Right renal cortex interstitium (tissue), 3 donors: ENCODE data around the gene KCNQ1. TPM values are rescaled to one million over a fixed set of nuclear protein-coding genes. Genes with fewer than 3 reads are reported as not detected.
A peak's percentile ranks its signal among the peaks of the same experiment; 100 is the strongest.

Source experiments
- DNase-seq, 3 donors: peaks; one replicate each; pipeline ENCODE4 v3.0.0-alpha.2; 2013; ENCODE audit warnings: low read depth in 3 of 3, low spot score in 2 of 3
- polyA plus RNA-seq, 3 donors: library from polyadenylated mRNA; unstranded; fragments of 120-200 nt; gene quantifications; one replicate each; pipeline ENCODE4 v1.2.1, GENCODE V29; 2013; ENCODE audit not compliant: insufficient read length in 3 of 3

Gene KCNQ1
- polyA plus RNA-seq, 3 donors: 8.4 to 11.8 (median 10.2) TPM

DNA sequence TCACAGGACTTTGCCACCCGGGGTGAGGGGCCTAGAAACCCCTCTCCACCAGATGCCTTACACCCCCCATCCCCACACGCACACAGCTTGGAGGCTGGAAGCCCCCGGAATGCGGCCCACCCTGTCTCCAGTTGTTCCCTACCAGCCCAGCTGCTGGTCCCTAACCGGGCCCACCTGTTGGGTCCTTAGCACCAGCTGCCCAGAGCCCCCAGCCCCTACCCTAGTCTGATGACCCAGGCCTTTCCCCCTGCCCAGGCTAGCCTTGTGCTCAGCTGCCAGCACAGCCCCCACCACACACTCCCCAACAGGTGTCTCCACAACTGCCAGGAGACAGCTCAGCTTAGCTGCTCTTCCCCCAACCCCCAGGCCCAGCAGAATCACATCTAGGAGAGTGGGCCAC is 373.7 kb downstream of the KCNQ1 start:
- no peak for DNase-seq

DNA sequence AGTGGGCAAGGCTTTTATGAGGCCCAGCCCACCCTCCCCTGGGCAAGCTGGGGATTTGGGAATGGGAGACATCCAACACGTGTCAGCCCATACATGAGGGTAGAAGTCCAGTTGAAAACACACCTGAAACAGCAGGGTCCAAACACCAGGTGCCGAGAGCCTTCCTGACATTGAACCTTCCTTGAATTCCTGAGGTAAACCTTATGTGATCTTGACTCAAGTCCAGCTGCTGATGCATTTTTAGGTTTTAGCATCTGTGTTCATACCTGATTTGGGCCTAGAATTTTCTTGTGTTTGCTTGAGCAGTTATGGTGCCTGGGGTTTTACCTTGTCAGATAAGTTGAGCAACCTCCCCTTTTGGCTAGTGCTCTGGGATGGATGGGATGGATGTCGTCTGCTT is 374.5 kb downstream of the KCNQ1 start:
- DNase-seq: no peak

DNA sequence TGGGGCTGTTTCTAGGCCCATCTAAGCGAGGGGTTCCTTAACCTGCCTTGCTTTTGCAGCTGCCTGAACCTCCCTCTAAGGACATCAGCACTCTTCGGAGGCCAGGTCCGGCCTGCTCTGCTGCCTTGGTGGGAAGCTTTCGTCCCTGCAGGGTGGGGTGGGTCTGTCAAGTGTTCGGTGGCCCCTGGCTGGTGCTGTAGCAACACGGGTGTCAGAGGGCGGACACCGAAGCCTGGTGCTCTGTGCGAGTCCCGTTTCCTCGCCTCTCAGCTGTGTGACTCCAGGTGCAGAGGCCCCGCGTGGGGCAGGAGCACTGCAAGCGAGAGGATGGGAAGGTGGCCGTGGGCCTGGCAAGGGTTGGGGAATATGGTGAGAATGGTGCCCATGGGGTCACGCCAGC is 376.2 kb downstream of the KCNQ1 start:
- no peak for DNase-seq

DNA sequence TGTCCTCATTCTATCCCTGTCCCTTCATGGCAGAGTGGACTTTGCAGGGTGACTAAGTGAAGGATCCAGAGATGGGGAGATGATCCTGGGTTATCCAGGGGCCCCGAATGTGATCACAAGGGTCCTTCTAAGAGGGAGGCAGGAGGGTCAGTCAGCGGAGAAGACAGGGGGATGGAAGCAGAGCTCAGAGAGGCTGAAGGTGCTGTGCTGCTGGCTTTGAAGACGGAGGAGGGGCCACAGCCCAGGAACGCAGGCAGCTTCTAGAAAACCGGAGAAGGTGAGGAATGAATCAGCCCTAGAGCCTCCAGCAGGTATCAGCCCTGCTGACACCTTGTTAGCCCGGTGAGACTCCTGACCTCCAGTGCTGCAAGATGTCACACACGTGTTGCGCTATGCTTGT is 377.1 kb downstream of the KCNQ1 start:
- no peak for DNase-seq

DNA sequence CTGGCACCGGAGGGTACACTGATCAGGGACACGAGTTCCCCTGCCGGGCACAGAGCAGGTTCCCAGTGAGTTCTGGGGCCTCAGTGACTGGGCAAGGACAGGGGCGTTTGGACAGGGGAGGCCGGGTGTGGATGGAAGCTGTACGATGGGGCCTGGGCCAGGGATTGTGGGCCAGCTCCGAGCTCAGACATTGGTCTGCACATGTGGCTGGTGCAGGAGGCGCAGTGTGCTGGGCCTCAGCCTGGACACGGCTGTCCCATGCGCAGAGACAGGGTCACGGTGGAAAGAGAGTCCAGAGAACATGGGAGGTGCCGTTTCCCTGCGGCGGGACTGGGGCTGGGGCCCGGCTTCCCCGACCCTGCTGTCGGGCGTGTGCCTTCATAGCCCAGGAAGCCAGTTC is 380.0 kb downstream of the KCNQ1 start:
- no peak for DNase-seq

DNA sequence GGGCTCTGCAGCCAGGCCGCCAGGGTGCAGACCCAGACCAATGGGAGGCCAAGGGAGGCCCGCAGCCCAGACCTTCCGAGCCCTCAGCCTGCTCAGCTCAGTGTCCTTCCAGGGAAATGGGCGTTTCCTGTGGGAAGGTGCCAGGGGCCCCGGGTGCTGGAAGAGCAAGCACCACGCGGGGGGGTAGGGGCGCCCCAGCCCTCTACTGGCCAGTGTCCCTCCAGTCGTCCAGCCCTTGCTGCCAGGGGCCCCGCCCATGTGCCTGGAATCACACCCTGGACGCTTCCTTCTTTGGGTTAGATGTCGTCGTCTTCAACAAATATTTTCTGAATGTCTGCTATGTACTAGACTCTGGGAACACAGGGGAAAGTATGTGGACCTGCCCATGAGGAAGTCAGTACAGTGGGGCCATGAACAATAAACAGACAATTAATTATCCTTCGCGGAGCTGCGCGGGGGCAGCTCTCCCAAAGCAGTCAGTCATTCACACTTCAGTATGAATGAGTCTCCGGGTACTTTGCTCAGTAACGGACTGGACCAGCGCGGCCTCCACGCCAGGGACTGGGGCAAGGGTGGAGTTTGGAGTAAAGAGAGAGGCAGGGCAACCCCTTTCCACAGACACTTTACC is 380.6 kb downstream of the KCNQ1 start:
- no peak for DNase-seq

DNA sequence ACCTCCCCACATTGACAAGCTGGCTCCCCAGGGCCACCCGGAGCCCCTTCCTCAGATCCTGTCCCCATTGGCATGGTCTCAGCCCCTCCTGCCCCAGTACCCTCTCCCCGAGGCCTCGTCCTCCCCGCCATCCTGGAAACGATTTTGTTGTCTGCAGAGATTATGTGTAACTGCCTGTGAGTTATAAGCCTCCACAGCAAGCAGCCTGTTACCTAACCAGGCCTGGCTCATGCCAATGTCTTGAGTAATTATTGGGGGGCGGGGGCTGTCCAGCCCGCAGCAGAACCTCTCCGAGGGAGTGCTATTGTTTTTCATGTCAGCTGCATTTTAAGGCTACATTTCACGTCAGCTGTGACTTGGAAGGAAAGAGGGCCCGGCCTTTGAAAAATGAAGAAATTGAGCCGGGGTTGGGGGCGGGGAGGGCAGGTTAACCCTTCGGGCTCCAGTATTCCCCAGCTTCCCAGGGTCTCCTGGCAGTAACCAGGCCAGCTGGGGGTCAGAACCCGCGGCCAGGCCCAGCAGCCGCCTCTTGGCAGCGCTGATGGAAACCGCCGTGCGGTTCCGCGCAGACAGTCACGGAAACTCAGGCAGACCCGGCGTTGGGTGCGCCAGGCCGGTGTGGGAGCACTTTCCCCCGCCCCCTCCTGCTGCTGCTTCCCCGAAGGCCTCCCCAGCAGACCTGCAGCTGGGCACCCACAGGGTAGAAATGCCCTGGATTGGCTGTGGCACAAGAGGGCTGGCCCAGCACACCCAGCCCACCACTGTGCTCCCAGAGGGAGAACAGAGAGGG is 381.3 kb downstream of the KCNQ1 start:
- peak in 1 of 3 donors; percentile 61 for DNase-seq

DNA sequence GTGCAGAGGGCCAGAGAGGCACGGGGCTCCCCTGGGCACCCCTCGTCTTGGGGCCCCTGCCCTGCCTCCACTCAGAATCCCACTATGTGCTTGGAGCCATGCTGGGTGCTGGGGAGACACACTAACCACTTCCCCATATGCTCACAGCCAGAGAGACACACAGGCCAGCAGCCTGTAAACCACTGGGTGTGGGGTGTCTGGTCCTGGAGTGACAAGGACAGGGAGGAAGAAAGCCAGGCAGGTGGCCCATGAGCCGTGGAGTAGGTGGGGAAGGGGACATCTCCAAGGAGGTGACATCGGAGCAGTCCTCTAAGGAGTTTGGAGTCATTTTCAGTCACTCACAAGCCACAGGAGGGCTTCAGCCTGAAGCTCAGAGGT is 381.9 kb downstream of the KCNQ1 start:
- DNase-seq: no peak

DNA sequence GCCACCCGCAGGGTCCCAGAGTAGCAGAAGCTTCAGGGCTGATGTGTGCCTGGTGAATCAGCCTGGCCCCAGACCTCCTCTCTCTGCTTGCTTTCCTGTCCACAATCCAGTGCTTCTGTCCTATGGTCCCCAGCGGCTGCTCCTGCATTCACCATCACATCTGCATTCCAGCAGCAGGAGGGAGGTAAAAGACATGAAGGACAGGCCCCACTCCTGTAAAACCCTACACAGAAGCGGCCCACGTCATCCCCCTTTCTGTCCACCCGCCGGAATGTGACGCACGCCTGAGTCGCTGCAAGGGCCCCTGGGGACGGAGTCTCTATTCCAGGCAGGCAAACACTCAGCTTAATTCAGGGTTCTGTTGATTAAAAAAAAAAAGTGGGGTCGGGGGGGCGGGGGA is 382.4 kb downstream of the KCNQ1 start:
- DNase-seq: no peak

DNA sequence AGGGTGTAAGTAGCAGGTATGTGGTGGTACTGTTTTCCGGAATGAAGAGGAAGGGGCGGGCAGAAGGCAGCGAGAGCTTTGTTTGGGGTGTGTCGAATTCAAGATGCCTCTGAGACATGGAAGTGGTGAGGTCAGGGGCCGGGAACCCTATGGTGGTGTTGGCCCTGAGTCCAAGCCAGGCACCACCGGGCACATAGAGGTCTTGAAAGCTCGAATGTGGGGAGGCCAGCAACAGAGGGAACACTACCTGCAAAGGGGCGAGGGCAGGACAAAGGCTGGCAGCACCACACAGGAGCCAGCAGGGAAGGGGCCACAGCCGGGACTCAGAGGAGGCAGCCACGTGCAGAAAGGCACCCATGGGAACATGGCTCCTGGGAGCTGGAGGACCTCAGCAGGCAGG is 383.0 kb downstream of the KCNQ1 start:
- no peak for DNase-seq

DNA sequence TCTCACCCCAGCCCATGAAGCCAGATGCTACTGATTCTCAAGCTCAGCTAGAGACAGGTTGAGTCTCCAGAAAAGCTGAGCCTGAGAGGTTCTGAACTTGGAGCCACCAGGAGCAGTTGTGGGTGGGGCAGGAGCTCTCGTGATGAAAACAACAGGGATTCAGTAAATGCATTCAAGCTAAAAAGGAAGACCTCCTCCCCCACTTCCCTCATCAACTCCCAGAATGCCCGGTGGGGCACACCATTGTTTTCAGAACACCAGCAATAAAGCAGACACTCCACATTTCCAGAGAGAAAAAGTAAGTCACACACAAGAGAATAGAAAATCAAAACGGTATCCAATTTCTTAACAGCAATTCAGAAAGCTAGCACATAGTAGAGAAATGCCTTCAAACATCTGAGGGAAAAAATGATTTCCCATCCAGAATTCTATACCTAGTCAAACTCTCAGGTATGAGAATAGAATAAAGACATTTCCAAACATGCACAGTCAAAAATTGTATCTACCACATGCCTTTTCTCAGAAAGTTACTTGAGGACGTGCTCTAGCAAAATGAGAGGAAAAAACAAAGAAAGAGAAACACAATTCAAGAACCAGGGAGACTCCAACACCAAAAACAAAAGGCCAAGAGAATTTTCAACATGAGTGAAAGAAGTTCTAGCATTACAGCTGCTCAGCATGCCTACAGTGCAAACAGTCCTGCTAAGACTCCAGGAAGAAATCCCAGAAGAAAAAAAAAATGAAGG is 383.9 kb downstream of the KCNQ1 start:
- DNase-seq: no peak

DNA sequence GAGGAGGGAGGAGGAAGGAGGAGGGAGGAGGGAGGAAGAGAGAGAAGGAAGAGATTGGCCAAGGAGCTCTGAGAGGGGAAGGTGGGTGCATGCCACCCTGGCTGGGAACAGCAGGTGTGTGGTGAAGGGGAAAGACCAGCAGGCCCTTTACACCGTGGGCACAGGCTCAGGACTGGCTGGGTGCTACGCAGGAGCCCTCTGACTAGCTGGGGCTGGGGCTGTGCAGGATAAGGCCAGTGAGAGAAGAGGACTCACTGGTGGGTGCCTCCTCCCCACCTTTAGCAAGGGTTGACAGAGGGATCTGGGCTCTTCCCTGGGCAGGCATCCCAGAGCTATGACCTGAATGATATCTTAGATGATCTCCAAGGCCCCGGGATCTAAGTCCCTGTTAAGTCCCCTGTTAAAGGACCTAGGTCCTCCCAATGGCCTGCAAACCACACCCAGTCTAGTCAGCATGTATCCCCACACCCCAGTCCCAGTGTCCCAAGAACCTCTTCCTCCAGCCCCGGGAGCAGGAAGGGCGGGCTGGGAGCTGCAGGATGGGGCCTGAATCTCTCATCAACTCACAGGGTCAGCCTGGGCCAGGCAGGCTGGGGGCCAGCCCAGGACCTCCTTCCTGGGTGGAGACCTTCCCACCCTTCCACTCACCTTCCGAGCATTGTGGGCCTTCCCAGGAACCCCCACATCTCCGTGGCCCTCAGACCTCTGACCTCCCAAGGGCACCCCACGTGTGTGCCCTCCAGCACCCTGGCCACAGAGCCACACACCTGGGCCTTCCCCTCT is 385.4 kb downstream of the KCNQ1 start:
- no peak for DNase-seq

DNA sequence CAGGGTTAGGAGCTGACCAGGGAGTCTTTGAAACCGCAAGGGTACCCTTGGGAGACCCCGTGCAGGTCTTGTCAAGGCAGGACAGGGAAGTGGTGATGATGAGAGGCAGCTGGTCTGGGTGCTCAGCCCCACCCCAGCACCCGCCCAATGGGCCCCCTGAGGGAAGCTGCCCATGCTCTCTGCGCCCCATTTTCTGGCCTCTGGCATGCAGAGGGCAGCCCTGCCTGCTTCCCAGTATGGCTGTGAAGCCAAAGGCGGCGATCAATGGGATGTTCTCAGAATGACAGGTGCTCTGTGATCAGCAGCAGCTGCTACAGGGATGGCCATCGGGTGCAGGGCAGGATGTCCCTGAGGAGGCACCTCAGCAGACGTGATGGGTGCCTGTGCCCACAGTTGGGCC is 386.1 kb downstream of the KCNQ1 start:
- no peak for DNase-seq

DNA sequence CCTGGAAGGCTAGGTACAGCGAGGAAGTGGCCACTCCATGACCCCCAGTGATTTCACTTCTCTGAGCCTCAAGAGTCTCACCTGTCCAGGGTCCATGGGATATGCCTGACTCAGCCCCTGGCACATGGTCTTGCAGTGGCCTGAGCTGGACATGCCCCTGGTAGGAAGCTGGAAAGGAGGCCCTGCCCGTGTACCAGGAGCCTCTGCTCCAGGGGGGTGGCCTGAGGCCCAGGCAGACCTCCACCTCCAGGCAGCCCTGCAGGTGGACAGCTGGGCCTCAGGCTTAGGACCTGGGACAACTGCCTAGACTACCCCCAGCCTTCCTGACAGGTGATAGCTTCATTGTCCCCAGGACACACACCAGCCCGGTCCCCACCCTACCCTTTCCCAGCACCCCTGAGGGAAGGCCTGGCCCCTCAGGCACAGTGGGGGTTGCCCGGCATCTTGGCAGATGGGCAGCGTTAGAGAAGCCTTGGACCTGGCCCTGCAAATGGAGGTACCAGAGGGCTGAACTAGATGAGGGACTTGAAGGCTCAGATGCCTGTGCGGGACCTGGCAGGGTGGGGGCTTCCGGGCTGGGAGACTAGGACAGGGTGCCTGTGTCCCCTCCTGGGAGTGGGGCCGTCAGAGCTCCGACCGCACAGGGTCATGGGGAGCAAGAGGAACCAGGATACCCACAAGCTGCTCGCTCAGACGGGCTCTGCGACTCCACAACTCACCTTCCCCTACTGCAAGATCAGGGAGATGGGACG is 387.1 kb downstream of the KCNQ1 start:
- no peak for DNase-seq

DNA sequence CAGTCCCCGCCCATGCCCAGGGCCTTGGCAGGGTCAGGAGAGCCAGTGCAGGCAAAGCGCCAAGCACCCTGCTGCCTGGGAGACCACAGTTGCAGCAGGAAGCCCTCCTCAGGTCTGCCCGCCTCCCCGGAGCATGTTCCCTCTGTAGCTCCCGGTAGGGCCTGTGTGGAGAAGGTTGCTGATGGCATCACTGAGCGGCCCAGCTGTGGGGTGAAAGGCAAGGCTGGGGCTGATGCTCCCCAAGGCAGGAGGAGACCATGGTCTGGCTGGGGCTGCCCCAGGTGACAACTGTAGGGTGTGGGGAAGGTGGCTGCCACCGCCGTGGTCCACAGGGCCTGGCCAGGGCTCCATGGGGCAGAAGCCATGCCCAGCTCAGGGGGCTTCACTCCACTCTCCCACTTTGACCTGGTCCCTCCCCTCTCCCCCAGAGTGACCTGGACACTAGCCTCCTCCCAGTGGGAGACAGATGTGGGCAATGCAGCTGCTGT is 387.8 kb downstream of the KCNQ1 start:
- no peak for DNase-seq

DNA sequence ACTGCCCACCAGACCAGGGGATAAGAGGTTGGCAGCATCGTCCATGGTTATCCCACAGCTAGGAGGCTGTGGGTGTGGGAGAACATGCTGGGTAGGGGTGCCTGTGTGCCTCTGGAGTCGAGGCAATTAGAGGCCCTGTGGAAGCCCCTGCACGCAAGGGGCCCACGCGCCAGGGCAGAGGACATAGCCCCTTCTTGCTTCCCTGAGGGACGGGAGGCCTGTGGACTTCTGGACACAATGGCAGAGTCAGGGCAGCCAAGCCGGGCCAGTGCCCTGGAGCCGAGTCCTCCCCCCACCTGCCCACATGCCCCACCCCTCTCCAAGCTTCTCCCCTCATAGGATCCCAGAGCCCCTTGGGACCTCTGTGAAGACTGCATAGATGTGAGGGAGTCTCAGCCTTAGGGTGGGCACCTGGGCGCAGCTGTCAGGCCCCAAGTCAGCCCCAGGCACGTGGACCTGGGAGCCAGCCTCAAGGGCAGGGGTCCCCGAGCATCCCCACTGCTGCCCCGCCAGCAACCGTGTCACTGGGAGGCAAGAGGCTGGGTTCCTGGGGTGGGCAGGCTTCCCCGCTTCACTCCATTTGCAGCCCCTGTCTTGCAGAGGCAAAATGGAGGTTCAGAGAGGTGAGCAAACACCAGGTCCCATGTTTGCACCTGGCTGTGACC is 388.4 kb downstream of the KCNQ1 start:
- DNase-seq: no peak

DNA sequence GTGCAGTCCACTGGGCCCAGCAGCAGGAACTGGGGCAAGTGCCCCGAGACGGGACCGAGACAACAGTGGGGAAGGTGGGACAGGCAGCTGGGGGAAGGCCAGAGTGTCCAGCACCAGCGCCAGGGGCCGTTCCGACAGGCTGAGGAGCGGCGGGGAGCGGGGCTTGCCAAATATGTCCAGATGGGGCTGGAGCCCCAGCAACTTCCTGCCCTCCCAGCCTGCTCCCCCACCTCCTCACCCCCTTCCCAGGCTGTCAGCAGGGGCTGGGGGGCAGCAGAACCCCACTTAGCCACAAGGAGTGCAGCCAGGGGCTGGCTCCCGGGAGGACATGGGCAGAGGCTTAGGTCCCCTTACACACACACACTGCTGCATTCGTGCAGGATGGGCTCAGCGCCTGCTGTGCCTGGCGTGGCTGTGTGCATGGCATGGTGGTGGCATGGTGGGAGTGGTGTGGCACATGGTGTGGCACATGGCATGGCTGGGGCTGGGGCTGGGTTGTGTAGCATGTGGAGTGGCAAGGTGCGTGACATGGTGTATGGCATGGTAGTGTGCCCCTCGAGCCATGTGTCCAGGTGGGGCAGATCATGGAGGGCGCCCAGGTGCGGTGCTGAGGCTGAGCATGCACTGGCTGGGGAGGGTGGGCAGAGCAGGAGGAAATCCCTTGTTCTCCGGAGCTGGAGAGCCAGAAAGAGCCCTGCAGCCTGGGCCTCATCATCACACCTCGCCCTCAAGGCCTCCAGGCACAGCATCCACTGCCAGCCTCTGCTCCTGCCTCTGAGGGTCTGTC is 389.1 kb downstream of the KCNQ1 start:
- DNase-seq: no peak

DNA sequence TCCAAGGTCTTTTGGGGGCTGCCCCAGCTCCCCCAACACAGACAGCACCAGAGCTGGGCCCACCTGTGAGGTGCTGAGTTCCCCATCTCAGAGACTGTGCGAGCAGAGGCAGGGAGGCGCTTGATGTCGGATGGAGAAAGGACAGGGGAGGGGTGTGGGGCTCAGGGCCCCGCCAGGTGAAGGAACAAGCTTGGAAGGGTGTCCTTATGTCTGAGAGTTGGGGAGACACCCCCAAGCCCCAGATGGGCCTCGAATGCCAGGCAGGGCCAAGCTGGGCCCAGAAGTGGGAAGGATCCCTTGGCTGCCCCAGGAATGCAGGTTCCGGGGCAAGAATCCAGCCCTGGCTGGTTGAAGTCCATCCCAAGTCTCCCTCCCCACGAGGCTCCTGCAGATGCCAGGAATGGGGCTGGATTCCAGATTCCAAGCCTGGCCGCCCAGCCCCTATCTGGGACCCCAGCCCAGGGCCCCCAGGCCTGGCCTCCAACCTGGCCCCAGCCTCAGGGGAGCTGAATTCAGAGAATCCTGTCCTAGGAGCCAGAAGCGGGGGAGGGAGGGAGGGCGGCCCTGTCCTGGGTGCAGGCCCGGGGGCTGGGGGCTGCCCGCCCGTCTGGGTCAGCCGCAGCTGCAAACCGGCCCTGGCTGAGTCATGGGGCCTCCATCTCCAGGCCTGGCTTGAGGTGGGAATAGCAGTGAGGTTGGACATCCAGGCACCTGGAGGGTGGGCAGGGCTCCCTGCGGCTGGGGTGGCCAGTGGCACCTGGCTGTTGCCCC is 389.9 kb downstream of the KCNQ1 start:
- no peak for DNase-seq
